MM.1S (cell line): Measurements from ENCODE around the gene CNTNAP2.

Source experiments
- CTCF ChIP-seq: fragments of 300-600 bp; sonication (generic); IDR thresholded peaks from 2 replicates; pipeline ENCODE4 v1.5.1; 2016; ENCODE audit warnings: antibody characterized with exemption, low read length, mixed read lengths
- EZH2 ChIP-seq: fragments of 300-600 bp; sonication (generic); optimal IDR thresholded peaks from 2 replicates; pipeline ENCODE3; 2017; ENCODE audit warnings: low read depth, mild to moderate bottlenecking, antibody characterized with exemption, low read length, mixed read lengths

- TF ChIP-seq CTCF, result no peak
- TF ChIP-seq EZH2, result no peak
These were observed 2251.3 kb downstream of the CNTNAP2 start for GRCh38 chr7:148367731-148368475.
